ENCODE results near the gene TBL3.

DNA sequence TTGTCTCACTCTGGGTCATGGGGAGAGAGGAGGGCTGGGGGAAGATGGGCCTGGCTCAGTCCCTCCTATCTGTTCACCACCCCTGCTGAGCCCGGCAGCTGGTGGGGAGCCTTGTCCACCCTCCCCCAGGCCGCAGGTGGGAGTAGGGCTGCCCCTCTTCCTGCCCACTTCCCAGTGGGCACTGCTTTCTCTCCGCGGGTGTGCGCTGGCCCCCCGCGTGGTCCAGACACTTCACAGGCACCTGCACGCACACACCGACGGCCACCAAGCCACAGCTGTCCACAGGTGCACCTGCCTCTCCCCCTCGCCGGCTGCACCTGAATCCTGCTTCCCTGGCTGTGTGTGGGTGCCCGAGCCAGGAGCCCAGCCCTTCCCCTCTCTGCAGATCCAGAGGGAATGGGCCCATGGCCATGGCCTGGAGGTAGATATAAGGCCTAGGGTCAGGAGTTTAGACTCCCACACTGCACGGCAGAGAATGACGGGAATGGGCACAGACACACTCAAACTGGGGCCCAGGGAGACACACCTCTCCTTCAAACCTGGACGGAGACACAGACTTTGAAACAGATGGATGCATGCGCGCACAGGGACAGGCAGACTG is 56.9 kb downstream of the TBL3 start:
- TF ChIP-seq POLR2A (IDR thresholded peaks at IDR 0.05; ENCODE audit: extremely low read depth, insufficient read length): no peak
- TF ChIP-seq, protein P1, sequence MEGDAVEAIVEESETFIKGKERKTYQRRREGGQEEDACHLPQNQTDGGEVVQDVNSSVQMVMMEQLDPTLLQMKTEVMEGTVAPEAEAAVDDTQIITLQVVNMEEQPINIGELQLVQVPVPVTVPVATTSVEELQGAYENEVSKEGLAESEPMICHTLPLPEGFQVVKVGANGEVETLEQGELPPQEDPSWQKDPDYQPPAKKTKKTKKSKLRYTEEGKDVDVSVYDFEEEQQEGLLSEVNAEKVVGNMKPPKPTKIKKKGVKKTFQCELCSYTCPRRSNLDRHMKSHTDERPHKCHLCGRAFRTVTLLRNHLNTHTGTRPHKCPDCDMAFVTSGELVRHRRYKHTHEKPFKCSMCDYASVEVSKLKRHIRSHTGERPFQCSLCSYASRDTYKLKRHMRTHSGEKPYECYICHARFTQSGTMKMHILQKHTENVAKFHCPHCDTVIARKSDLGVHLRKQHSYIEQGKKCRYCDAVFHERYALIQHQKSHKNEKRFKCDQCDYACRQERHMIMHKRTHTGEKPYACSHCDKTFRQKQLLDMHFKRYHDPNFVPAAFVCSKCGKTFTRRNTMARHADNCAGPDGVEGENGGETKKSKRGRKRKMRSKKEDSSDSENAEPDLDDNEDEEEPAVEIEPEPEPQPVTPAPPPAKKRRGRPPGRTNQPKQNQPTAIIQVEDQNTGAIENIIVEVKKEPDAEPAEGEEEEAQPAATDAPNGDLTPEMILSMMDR (IDR thresholded peaks at IDR 0.05; ENCODE audit: low read depth, low read length): no peak
- TF ChIP-seq, protein P2, sequence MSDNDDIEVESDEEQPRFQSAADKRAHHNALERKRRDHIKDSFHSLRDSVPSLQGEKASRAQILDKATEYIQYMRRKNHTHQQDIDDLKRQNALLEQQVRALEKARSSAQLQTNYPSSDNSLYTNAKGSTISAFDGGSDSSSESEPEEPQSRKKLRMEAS (IDR thresholded peaks at IDR 0.05; ENCODE audit: low read depth, low read length): no peak

Measured in NB4 (cell line).